ENCODE results near the gene KDM6A.

Gene KDM6A

GRCh38 chrX:44952329-44953027 lies 79.5 kb downstream of the KDM6A start:
- DNase-seq (ENCODE audit: low read depth) = no peak
- no peak for TF ChIP-seq CTCF (conservative IDR thresholded peaks at IDR 0.05; ENCODE audit: low read depth, low read length)
- H3K4me3 ChIP-seq (ENCODE audit: low read depth, low read length) = no peak overlapping the region

GRCh38 chrX:44953734-44954502 lies 80.9 kb downstream of the KDM6A start:
- no peak for TF ChIP-seq CTCF (conservative IDR thresholded peaks at IDR 0.05; ENCODE audit: low read depth, low read length)
- no peak overlapping the region for H3K4me3 ChIP-seq (ENCODE audit: low read depth, low read length)
- DNase-seq (ENCODE audit: low read depth) = no peak

GRCh38 chrX:44954562-44954961 lies 81.6 kb downstream of the KDM6A start:
- DNase-seq (ENCODE audit: low read depth) = no peak
- no peak for TF ChIP-seq CTCF (conservative IDR thresholded peaks at IDR 0.05; ENCODE audit: low read depth, low read length)
- H3K4me3 ChIP-seq (ENCODE audit: low read depth, low read length) = no peak overlapping the region

GRCh38 chrX:44957848-44958247 lies 84.9 kb downstream of the KDM6A start:
- no peak for DNase-seq (ENCODE audit: low read depth)
- no peak for TF ChIP-seq CTCF (conservative IDR thresholded peaks at IDR 0.05; ENCODE audit: low read depth, low read length)
- H3K4me3 ChIP-seq (ENCODE audit: low read depth, low read length) = no peak overlapping the region

- no peak for TF ChIP-seq CTCF (conservative IDR thresholded peaks at IDR 0.05; ENCODE audit: low read depth, low read length)
- no peak for DNase-seq (ENCODE audit: low read depth)
Measured at GRCh38 chrX:44958480-44958879, 85.5 kb downstream of the KDM6A start.

GRCh38 chrX:44961817-44962607 lies 89.0 kb downstream of the KDM6A start:
- H3K4me3 ChIP-seq (ENCODE audit: low read depth, low read length) = no peak overlapping the region
- DNase-seq (ENCODE audit: low read depth) = no peak
- no peak for TF ChIP-seq CTCF (conservative IDR thresholded peaks at IDR 0.05; ENCODE audit: low read depth, low read length)

More at GRCh38 chrX:44958480-44958879, 85.5 kb downstream of the KDM6A start:
- no peak overlapping the region for H3K4me3 ChIP-seq (ENCODE audit: low read depth, low read length)

Data from choroid plexus epithelial cell (primary cell).